Activated CD8-positive, alpha-beta T cell treated with anti-CD3 and anti-CD28 coated beads for 36 hours (primary cell): ENCODE measurements around the gene CDC25A. TPM values are rescaled to one million over a fixed set of nuclear protein-coding genes. Genes with fewer than 3 reads are reported as not detected.
"Not testable (repeated sequence)": the region's sequence is repeated elsewhere in the genome, so short reads cannot be mapped to it uniquely, and the experiment has no call there.

Experiments
- ATAC-seq: fragments of 200-7000 bp; cut with Tn5 transposase; one replicate; pipeline ENCODE4 v1.10.0; 2021; ENCODE audit warnings: mild to moderate bottlenecking, moderate library complexity
- CTCF ChIA-PET: fragments of 350-600 bp; sonication (Branson Sonifier 250); formaldehyde crosslinking; loops from one replicate; lab custom pipeline; 2021; ENCODE audit warnings: antibody characterized with exemption; lab: Charles Lee
- POLR2A ChIA-PET: fragments of 350-600 bp; sonication (Branson Sonifier 250); formaldehyde crosslinking; loops from one replicate; lab custom pipeline; 2021; ENCODE audit warnings: antibody characterized with exemption; lab: Charles Lee
- DNase-seq: peaks from one replicate; pipeline ENCODE4 v3.0.0-alpha.2; 2020
- H3K27ac Mint-ChIP-seq: one replicate; pipeline ENCODE4 v1.8.0; 2021; ENCODE audit warnings: mild to moderate bottlenecking, mixed read lengths
- H3K27me3 Mint-ChIP-seq: one replicate; pipeline ENCODE4 v1.8.0; 2021; ENCODE audit warnings: mixed read lengths
- H3K36me3 Mint-ChIP-seq: one replicate; pipeline ENCODE4 v1.8.0; 2021; ENCODE audit warnings: low read depth, mixed read lengths
- H3K4me1 Mint-ChIP-seq: one replicate; pipeline ENCODE4 v1.8.0; 2021; ENCODE audit warnings: low read depth, mixed read lengths
- H3K4me3 Mint-ChIP-seq: one replicate; pipeline ENCODE4 v1.8.0; 2021; ENCODE audit warnings: mild to moderate bottlenecking, moderate library complexity, mixed read lengths
- H3K9me3 Mint-ChIP-seq: one replicate; pipeline ENCODE4 v1.8.0; 2021; ENCODE audit warnings: mixed read lengths
- CTCF ChIP-seq: fragments of 200-600 bp; IDR thresholded peaks from one replicate; pipeline ENCODE4 v1.8.0; 2022; ENCODE audit warnings: antibody characterized with exemption, mild to moderate bottlenecking
- intact Hi-C: fragments of 100-400 bp; cut with micrococcal nuclease; formaldehyde crosslinking; loops from one replicate; pipeline ENCODE4 v1.10.0; 2022
- total RNA-seq, 2 experiments: library from RNA; stranded (reverse); gene quantifications; one replicate each; pipeline ENCODE4 v1.2.3, GENCODE V29; 2021

Gene CDC25A
- total RNA-seq, 2 experiments from 2014 or later = 34.1 to 38.4 TPM

DNA sequence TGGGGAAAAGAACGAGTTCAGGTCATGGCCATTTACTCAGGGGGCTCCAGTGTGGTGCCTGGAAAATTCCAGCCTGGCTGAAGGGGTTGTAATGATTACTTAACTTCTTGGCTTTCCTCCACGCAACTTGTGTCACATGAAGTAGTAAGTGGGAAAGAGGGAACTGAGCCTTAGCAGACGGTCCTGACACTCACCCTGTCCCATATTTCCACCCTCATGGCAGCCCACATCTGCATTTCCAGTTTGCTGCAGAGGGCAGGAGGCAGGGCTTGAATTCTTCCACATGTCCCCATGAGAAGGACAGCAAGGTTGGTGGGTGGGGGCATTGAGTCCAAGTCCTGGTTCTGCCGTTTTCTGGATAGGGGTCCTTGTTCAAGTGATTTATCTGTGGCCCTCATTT, 27.2 kb upstream of the CDC25A start:
- ChIA-PET CTCF (no interaction called here), POLR2A (interaction anchor here (1.5 kb wide), 1 partner anchor 11 kb away, joined by 3 read pairs; no protein-coding TSS in a partner anchor)
- ATAC-seq (no peak), DNase-seq (no peak)
- Mint-ChIP-seq H3K36me3 (no peaks in the 10 kb centered on the region), H3K27me3 (no peaks in the 10 kb centered on the region), H3K4me1 (no peaks in the 10 kb centered on the region), H3K9me3 (no peaks in the 10 kb centered on the region), H3K4me3 (no peak overlapping the region), H3K27ac (no peak overlapping the region)
- intact Hi-C loops = no loop called here
- TF ChIP-seq CTCF = no peak

- ATAC-seq = no peak
- H3K9me3 Mint-ChIP-seq = no peaks in the 10 kb centered on the region
- no peaks in the 10 kb centered on the region for H3K27me3 Mint-ChIP-seq
- TF ChIP-seq CTCF = no peak
- H3K4me3 Mint-ChIP-seq = no peak overlapping the region
- CTCF ChIA-PET = no interaction called here
- no peaks in the 10 kb centered on the region for H3K4me1 Mint-ChIP-seq
- POLR2A ChIA-PET = no interaction called here
- no peaks in the 10 kb centered on the region for H3K36me3 Mint-ChIP-seq
- DNase-seq = no peak
- intact Hi-C loops = no loop called here
- H3K27ac Mint-ChIP-seq = no peak overlapping the region
Measured at GRCh38 chr3:48215019-48215418, 26.8 kb upstream of the CDC25A start.

- no peaks in the 10 kb centered on the region for H3K9me3 Mint-ChIP-seq
- ATAC-seq (no peak), DNase-seq (no peak)
- CTCF ChIA-PET = no interaction called here
- POLR2A ChIA-PET = no interaction called here
- TF ChIP-seq CTCF = no peak
- no peaks in the 10 kb centered on the region for H3K4me1 Mint-ChIP-seq
- intact Hi-C loops = no loop called here
- no peaks in the 10 kb centered on the region for H3K36me3 Mint-ChIP-seq
- H3K4me3 Mint-ChIP-seq = no peak overlapping the region
- no peak overlapping the region for H3K27ac Mint-ChIP-seq
- no peaks in the 10 kb centered on the region for H3K27me3 Mint-ChIP-seq
Measured at GRCh38 chr3:48214225-48214624, 26.0 kb upstream of the CDC25A start.

DNA sequence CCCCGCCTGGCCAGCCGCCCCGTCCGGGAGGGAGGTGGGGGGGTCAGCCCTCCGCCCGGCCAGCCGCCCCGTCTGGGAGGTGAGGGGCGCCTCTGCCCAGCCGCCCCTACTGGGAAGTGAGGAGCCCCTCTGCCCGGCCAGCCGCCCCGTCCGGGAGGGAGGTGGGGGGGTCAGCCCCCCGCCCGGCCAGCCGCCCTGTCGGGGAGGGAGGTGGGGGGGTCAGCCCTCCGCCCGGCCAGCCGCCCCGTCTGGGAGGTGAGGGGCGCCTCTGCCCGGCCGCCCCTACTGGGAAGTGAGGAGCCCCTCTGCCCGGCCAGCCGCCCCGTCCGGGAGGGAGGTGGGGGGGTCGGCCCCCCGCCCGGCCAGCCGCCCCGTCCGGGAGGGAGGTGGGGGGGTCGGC, 23.6 kb upstream of the CDC25A start:
- H3K9me3 Mint-ChIP-seq, H3K4me3 Mint-ChIP-seq, H3K4me1 Mint-ChIP-seq, intact Hi-C loops, H3K27ac Mint-ChIP-seq, ATAC-seq, CTCF ChIA-PET, DNase-seq, H3K27me3 Mint-ChIP-seq, POLR2A ChIA-PET, H3K36me3 Mint-ChIP-seq: not testable (repeated sequence)

GRCh38 chr3:48210534-48210933, 22.3 kb upstream of the CDC25A start:
- H3K4me3 Mint-ChIP-seq, CTCF ChIA-PET, intact Hi-C loops, ATAC-seq, POLR2A ChIA-PET, H3K27ac Mint-ChIP-seq, H3K36me3 Mint-ChIP-seq, DNase-seq, H3K27me3 Mint-ChIP-seq, H3K4me1 Mint-ChIP-seq, H3K9me3 Mint-ChIP-seq: not testable (repeated sequence)

DNA sequence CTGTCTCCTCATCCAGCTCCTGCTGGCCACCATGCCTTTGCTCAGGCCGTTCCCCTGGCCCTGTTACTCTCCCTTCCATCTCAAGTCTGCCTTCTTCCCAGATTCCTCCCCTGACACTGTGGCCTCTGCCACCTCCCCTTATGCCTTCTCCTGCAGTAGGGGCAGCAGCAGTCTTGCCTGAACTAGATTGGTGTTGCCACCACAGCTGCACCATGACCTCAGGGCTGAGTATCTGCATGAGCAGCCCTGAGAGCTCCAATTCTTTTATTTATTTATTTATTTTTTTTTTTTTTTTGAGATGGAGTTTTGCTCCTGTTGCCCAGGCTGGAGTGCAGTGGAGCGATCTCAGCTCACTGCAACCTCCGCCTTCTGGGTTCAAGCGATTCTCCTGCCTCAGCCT, 21.2 kb upstream of the CDC25A start:
- ATAC-seq (no peak), DNase-seq (no peak)
- H3K36me3 Mint-ChIP-seq = no peaks in the 10 kb centered on the region
- H3K4me1 Mint-ChIP-seq = no peaks in the 10 kb centered on the region
- H3K9me3 Mint-ChIP-seq = no peaks in the 10 kb centered on the region
- intact Hi-C loops = no loop called here
- no peaks in the 10 kb centered on the region for H3K27me3 Mint-ChIP-seq
- TF ChIP-seq CTCF = no peak
- no peak overlapping the region for H3K4me3 Mint-ChIP-seq
- ChIA-PET CTCF (interaction anchor here (0.6 to 1.4 kb wide), 2 partner anchors 34 to 227 kb away, joined by 3 read pairs; no protein-coding TSS in a partner anchor), POLR2A (no interaction called here)
- no peak overlapping the region for H3K27ac Mint-ChIP-seq
